Erythroblast (primary cell): ENCODE data around the gene IFNA21.

Source experiments
- GATA1 ChIP-seq: IDR thresholded peaks from 2 replicates; pipeline ENCODE4 v1.6.1; 2011; ENCODE audit warnings: low read depth, mild to moderate bottlenecking, control low read depth, low read length, moderate library complexity
- POLR2A ChIP-seq: IDR thresholded peaks from 2 replicates; pipeline ENCODE4 v1.6.1; 2011; ENCODE audit warnings: mild to moderate bottlenecking, low read length

- TF ChIP-seq POLR2A (no peak), GATA1 (no peak)
These were observed 38.7 kb upstream of the IFNA21 start for GRCh38 chr9:21205204-21205603.
